Mesenchymal stem cell (in vitro differentiated cells and primary cell): Measurements from ENCODE around the gene RRP36.
"Not testable (repeated sequence)": the region's sequence is repeated elsewhere in the genome, so short reads cannot be mapped to it uniquely, and the experiment has no call there.

Source experiments
- DNase-seq: peaks from one replicate; pipeline ENCODE4 v3.0.0-alpha.2; 2013
- H2AFZ ChIP-seq: one replicate; pipeline ENCODE4 v1.6.1; 2013; ENCODE audit warnings: low read depth, mild to moderate bottlenecking, control low read depth, inconsistent platforms, low read length, moderate library complexity
- H2AK5ac ChIP-seq: 2 replicates; pipeline ENCODE4 v1.6.1; 2013; ENCODE audit warnings: low read length, moderate library complexity, mild to moderate bottlenecking, inconsistent platforms; ENCODE audit not compliant: severe bottlenecking
- H2BK120ac ChIP-seq: one replicate; pipeline ENCODE4 v1.6.1; 2013; ENCODE audit warnings: low read depth, mild to moderate bottlenecking, inconsistent platforms, low read length, moderate library complexity
- H2BK12ac ChIP-seq, 2 experiments: one replicate each; pipeline ENCODE4 v1.6.1; 2013; ENCODE audit warnings: inconsistent platforms in 2 of 2, low read length in 2 of 2, mild to moderate bottlenecking in 2 of 2, moderate library complexity in 2 of 2, control low read depth in 1 of 2
- H2BK15ac ChIP-seq: one replicate; pipeline ENCODE4 v1.6.1; 2013; ENCODE audit warnings: mild to moderate bottlenecking, low read depth, inconsistent platforms; ENCODE audit not compliant: poor library complexity, severe bottlenecking
- H2BK5ac ChIP-seq: 2 replicates; pipeline ENCODE4 v1.6.1; 2013; ENCODE audit warnings: low read depth, mild to moderate bottlenecking, low read length, control low read depth, inconsistent platforms; ENCODE audit not compliant: poor library complexity, severe bottlenecking
- H3K14ac ChIP-seq, 2 experiments: one replicate each; pipeline ENCODE4 v1.6.1; 2013; ENCODE audit warnings: inconsistent platforms in 2 of 2, low read length in 2 of 2, control low read depth in 1 of 2, mild to moderate bottlenecking in 1 of 2, moderate library complexity in 1 of 2
- H3K18ac ChIP-seq, 2 experiments: one replicate each; pipeline ENCODE4 v1.6.1; 2013; ENCODE audit warnings: inconsistent platforms in 2 of 2, low read length in 2 of 2, control low read depth in 1 of 2, low read depth in 1 of 2, mild to moderate bottlenecking in 1 of 2
- H3K23ac ChIP-seq, 2 experiments: one replicate each; pipeline ENCODE4 v1.6.1; 2013; ENCODE audit warnings: inconsistent platforms in 2 of 2, low read length in 2 of 2, mild to moderate bottlenecking in 2 of 2, moderate library complexity in 2 of 2, control low read depth in 1 of 2
- H3K27ac ChIP-seq: 2 replicates; pipeline ENCODE4 v1.5.1; 2013; ENCODE audit warnings: mild to moderate bottlenecking, moderate library complexity, low read length, control low read depth, inconsistent platforms; ENCODE audit not compliant: poor library complexity, severe bottlenecking
- H3K27me3 ChIP-seq, 2 experiments: 2 replicates each; pipeline versions ENCODE4 v1.6.1 to v1.7.0; 2013; ENCODE audit warnings: low read length in 2 of 2, mild to moderate bottlenecking in 2 of 2, moderate library complexity in 2 of 2, control low read depth in 1 of 2, inconsistent platforms in 1 of 2; ENCODE audit not compliant: control insufficient read depth in 1 of 2, insufficient read depth in 1 of 2
- H3K36me3 ChIP-seq, 2 experiments: 2 replicates each; pipeline versions ENCODE4 v1.6.1 to v1.7.0; 2013; ENCODE audit warnings: low read length in 2 of 2, control low read depth in 1 of 2, inconsistent platforms in 1 of 2, low read depth in 1 of 2, mild to moderate bottlenecking in 1 of 2; ENCODE audit not compliant: insufficient read depth in 2 of 2, control insufficient read depth in 1 of 2
- H3K4ac ChIP-seq, 2 experiments: one replicate each; pipeline ENCODE4 v1.6.1; 2013; ENCODE audit warnings: inconsistent platforms in 2 of 2, low read length in 2 of 2, mild to moderate bottlenecking in 2 of 2, moderate library complexity in 2 of 2, control low read depth in 1 of 2, low read depth in 1 of 2
- H3K4me1 ChIP-seq: 2 replicates; pipeline ENCODE4 v1.6.1; 2013; ENCODE audit warnings: low read depth, low read length, control low read depth; ENCODE audit not compliant: control insufficient read depth, insufficient read depth
- H3K4me2 ChIP-seq: 2 replicates; pipeline ENCODE4 v1.6.1; 2013; ENCODE audit warnings: low read length, mild to moderate bottlenecking, inconsistent platforms; ENCODE audit not compliant: poor library complexity, severe bottlenecking
- H3K4me3 ChIP-seq, 2 experiments: 2 replicates each; pipeline versions ENCODE4 v1.5.1 to v1.7.0; 2013; ENCODE audit warnings: low read length in 2 of 2, mild to moderate bottlenecking in 2 of 2, control low read depth in 1 of 2, low read depth in 1 of 2; ENCODE audit not compliant: insufficient read depth in 1 of 2
- H3K79me1 ChIP-seq: replicated peaks from 2 replicates; pipeline ENCODE4 v1.6.1; 2013; ENCODE audit warnings: mild to moderate bottlenecking, control low read depth, low read length, inconsistent platforms; ENCODE audit not compliant: poor library complexity, severe bottlenecking
- H3K9ac ChIP-seq: 2 replicates; pipeline ENCODE4 v1.7.0; 2013; ENCODE audit warnings: mild to moderate bottlenecking, low read length, moderate library complexity
- H3K9me3 ChIP-seq: 2 replicates; pipeline ENCODE4 v1.7.0; 2013; ENCODE audit warnings: mild to moderate bottlenecking, low read length; ENCODE audit not compliant: control insufficient read depth
- H4K8ac ChIP-seq: one replicate; pipeline ENCODE4 v1.6.1; 2013; ENCODE audit warnings: inconsistent platforms, mild to moderate bottlenecking, low read length, moderate library complexity
- H4K91ac ChIP-seq: one replicate; pipeline ENCODE4 v1.6.1; 2013; ENCODE audit warnings: mild to moderate bottlenecking, low read length, inconsistent platforms
- WGBS: methylation state at CpG from one replicate; pipeline ENCODE4 v1.1.7; 2013; ENCODE audit warnings: mixed read lengths; 5-methylcytosine and 5-hydroxymethylcytosine counted together

Gene RRP36

GRCh38 chr6:42996513-42996912 is 24.9 kb upstream of the RRP36 start:
- Histone ChIP-seq H2BK15ac (no peak overlapping the region), H2BK5ac (no peak overlapping the region), H3K4me2 (no peak overlapping the region), H3K4me1 (no peaks in the 10 kb centered on the region), H3K14ac (no peak overlapping the region), H3K36me3 (peaks cover 5 to 12% of the 10 kb centered on the region in 2 experiments), H2AFZ (no peak overlapping the region), H2BK12ac (no peak overlapping the region), H3K4ac (no peak overlapping the region), H3K27me3 (no peaks in the 10 kb centered on the region), H3K23ac (no peak overlapping the region), H3K9me3 (no peaks in the 10 kb centered on the region), H2BK120ac (no peak overlapping the region), H3K27ac (no peak overlapping the region), H2AK5ac (no peak overlapping the region), H3K4me3 (no peak overlapping the region), H3K79me1 (peaks cover 24% of the 10 kb centered on the region), H4K91ac (no peak overlapping the region), H3K9ac (no peak overlapping the region), H4K8ac (no peak overlapping the region), H3K18ac (no peak overlapping the region)
- DNase-seq, result no peak

GRCh38 chr6:42998205-42998604 is 23.2 kb upstream of the RRP36 start:
- H4K8ac ChIP-seq, H3K4me1 ChIP-seq, H3K23ac ChIP-seq, H3K9me3 ChIP-seq, H3K9ac ChIP-seq, H2BK12ac ChIP-seq, H3K27ac ChIP-seq, H2AK5ac ChIP-seq, H3K27me3 ChIP-seq, H2BK5ac ChIP-seq, H2AFZ ChIP-seq, H3K4ac ChIP-seq, H3K4me2 ChIP-seq, H2BK15ac ChIP-seq, H4K91ac ChIP-seq, H3K14ac ChIP-seq, H3K18ac ChIP-seq, H3K4me3 ChIP-seq, H2BK120ac ChIP-seq, DNase-seq: not testable (repeated sequence)
- H3K79me1 ChIP-seq, result peaks cover 30% of the 10 kb centered on the region
- WGBS, result 96% methylated on average over 9 of the region's 9 CpGs
- H3K36me3 ChIP-seq, result peaks cover 5 to 12% of the 10 kb centered on the region in 2 experiments

- Histone ChIP-seq H3K4me1 (no peaks in the 10 kb centered on the region), H3K27ac (no peak overlapping the region), H2BK12ac (no peak overlapping the region), H3K27me3 (no peaks in the 10 kb centered on the region), H3K14ac (no peak overlapping the region), H2AFZ (no peak overlapping the region), H3K4me2 (no peak overlapping the region), H3K9me3 (no peaks in the 10 kb centered on the region), H2BK120ac (no peak overlapping the region), H3K36me3 (peaks cover 12 to 20% of the 10 kb centered on the region in 2 experiments), H3K23ac (no peak overlapping the region), H3K9ac (no peak overlapping the region), H4K91ac (no peak overlapping the region), H2BK5ac (no peak overlapping the region), H2BK15ac (no peak overlapping the region), H3K79me1 (peaks cover 33% of the 10 kb centered on the region), H4K8ac (no peak overlapping the region), H3K18ac (no peak overlapping the region), H2AK5ac (no peak overlapping the region), H3K4ac (no peak overlapping the region), H3K4me3 (no peak overlapping the region)
- WGBS, result 97% methylated on average over 8 of the region's 8 CpGs
- DNase-seq, result no peak
Measured at GRCh38 chr6:43001843-43002242, 19.6 kb upstream of the RRP36 start.

GRCh38 chr6:43005844-43006243 is 15.6 kb upstream of the RRP36 start:
- Histone ChIP-seq H2BK5ac (no peak overlapping the region), H3K23ac (no peak overlapping the region), H3K9me3 (no peaks in the 10 kb centered on the region), H2BK120ac (no peak overlapping the region), H3K36me3 (peaks cover 50 to 56% of the 10 kb centered on the region in 2 experiments), H3K18ac (no peak overlapping the region), H3K14ac (no peak overlapping the region), H4K8ac (no peak overlapping the region), H3K27me3 (no peaks in the 10 kb centered on the region), H2BK15ac (no peak overlapping the region), H3K4me2 (no peak overlapping the region), H3K4ac (no peak overlapping the region), H4K91ac (no peak overlapping the region), H3K27ac (no peak overlapping the region), H3K4me3 (no peak overlapping the region), H2AFZ (no peak overlapping the region), H2BK12ac (no peak overlapping the region), H3K9ac (no peak overlapping the region), H3K4me1 (no peaks in the 10 kb centered on the region), H3K79me1 (peaks cover 34% of the 10 kb centered on the region), H2AK5ac (no peak overlapping the region)
- DNase-seq, result no peak
- 86% methylated on average over 3 of the region's 5 CpGs for WGBS
